Measurements from ENCODE around the gene DACH1. TPM values are rescaled to one million over a fixed set of nuclear protein-coding genes. Genes with fewer than 3 reads are reported as not detected.

Gene DACH1
- total and polyA plus RNA-seq, 2 donors (not counting 3 experiments of a cell fraction or from before 2014, with no cell fraction given): 8.6 to 28.3 TPM

GRCh38 chr13:71866335-71867130 is 471 bp downstream of the DACH1 start:
- no peaks in the 10 kb centered on the region for H3K36me3 ChIP-seq (ENCODE audit: control insufficient read depth in 2 of 2, extremely low read depth in 1 of 2, insufficient read depth in 2 of 2, low read length in 2 of 2)
- H3K4me3 ChIP-seq (replicated peaks in 1 of 3; ENCODE audit: insufficient read depth in 1 of 3, low read depth in 1 of 3, low read length in 3 of 3): peak overlapping the region; percentile 75 to 98 (median 95)
- H3K79me2 ChIP-seq (ENCODE audit: control insufficient read depth, insufficient read depth, low read length): no peaks in the 10 kb centered on the region
- dilution Hi-C loops (cut with MboI; ENCODE audit: extremely low pct_ligation_motif_present, low sequenced_read_pairs): no loop called here
- H3K9me1 ChIP-seq (replicated peaks; ENCODE audit: control insufficient read depth, extremely low read depth, insufficient read depth, low read length): no peaks in the 10 kb centered on the region
- DNase-seq (ENCODE audit: low read depth, low spot score): peak; percentile 51
- peak overlapping the region; percentile 76 for H3K9ac ChIP-seq (replicated peaks; ENCODE audit: extremely low read depth, insufficient read depth, low read length)
- peak overlapping the region; percentile 92 for H3K4me2 ChIP-seq (ENCODE audit: insufficient read depth, low read length)
- H4K20me1 ChIP-seq (replicated peaks; ENCODE audit: control insufficient read depth, extremely low read depth, insufficient read depth, low read length): no peaks in the 10 kb centered on the region
- BruUV-seq (replicated peaks): TSS peak; percentile 15
- FAIRE-seq: no peak
- peak overlapping the region; percentile 34 for H3K27ac ChIP-seq (ENCODE audit: insufficient read depth, low read depth, low read length)
- H3K27me3 ChIP-seq (ENCODE audit: control insufficient read depth in 2 of 2, insufficient read depth in 2 of 2, low read length in 2 of 2): peaks cover 0 to 4% of the 10 kb centered on the region in 2 experiments
- H2AFZ ChIP-seq (ENCODE audit: low read depth, low read length): peak overlapping the region; percentile 97
- intact Hi-C loops (cut with micrococcal nuclease): loop anchor here (1.0 to 10.0 kb wide), 11 partner anchors 76 to 1242 kb away; no protein-coding TSS in a partner anchor
- H3K9me3 ChIP-seq (replicated peaks; ENCODE audit: control insufficient read depth, insufficient read depth, low read length): no peaks in the 10 kb centered on the region
- ChIA-PET CTCF (interaction anchor here (1.1 to 4.9 kb wide), 5 partner anchors 12 to 906 kb away, joined by 3 to 25 read pairs (median 4); no protein-coding TSS in a partner anchor), POLR2A (no interaction called here)
- H3K4me1 ChIP-seq (ENCODE audit: control insufficient read depth, extremely low read depth, insufficient read depth, low read length): peaks cover 3% of the 10 kb centered on the region
- TF ChIP-seq POLR2A (IDR thresholded peaks at IDR 0.05; ENCODE audit: low read depth, low read length) (no peak), GATA2 (IDR thresholded peaks at IDR 0.05; ENCODE audit: insufficient read depth, insufficient read length, low read depth, low read length) (no peak), FOS (IDR thresholded peaks at IDR 0.05; ENCODE audit: borderline replicate concordance, insufficient read depth, low read length) (no peak), POLR2AphosphoS5 (IDR thresholded peaks at IDR 0.05; ENCODE audit: insufficient read depth, low read depth, low read length) (no peak), MAX (IDR thresholded peaks at IDR 0.05; ENCODE audit: insufficient read depth, insufficient read length) (no peak), JUN (IDR thresholded peaks at IDR 0.05; ENCODE audit: borderline replicate concordance, insufficient read depth, insufficient read length, low read depth) (no peak), CTCF (IDR thresholded peaks at IDR 0.05; ENCODE audit: extremely low read depth in 1 of 2, insufficient read depth in 1 of 2, low read depth in 1 of 2, low read length in 2 of 2) (no peak), EZH2 (IDR thresholded peaks at IDR 0.05; ENCODE audit: borderline replicate concordance, low read depth, low read length, severe bottlenecking) (no peak), MYC (IDR thresholded peaks at IDR 0.05; ENCODE audit: low read depth, low read length) (no peak)

All from endothelial cell of umbilical vein (primary cell).